ENCODE data around the gene SELENOV. TPM values are rescaled to one million over a fixed set of nuclear protein-coding genes. Genes with fewer than 3 reads are reported as not detected.
A peak's percentile ranks its signal among the peaks of the same experiment; 100 is the strongest.

The SELENOV gene
- total and polyA plus RNA-seq, 2 donors, result 0.19 TPM; not detected in 1

DNA sequence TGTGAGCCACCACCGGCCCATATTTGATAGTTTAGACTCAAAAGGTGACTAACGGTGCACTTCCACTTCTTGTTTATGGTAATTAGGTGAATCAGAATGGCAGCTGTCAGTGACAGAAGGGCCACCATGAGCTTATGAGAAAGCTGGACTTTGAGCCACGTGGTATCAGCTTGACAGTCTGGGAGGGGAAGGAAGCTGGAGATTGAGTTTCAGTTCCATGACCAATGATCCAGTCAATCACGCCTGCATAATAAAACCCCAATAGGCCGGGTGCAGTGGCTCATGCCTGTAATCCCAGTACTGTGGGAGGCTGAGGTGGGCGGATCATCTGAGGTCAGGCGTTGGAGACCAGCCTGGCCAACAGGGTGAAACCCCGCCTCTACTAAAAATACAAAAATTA is 9.6 kb downstream of the SELENOV start:
- no peak overlapping the region for H3K27ac ChIP-seq (ENCODE audit: low read depth in 1 of 2, low read length in 1 of 2)
- no peak overlapping the region for H3K4me3 ChIP-seq (ENCODE audit: low read length in 2 of 2)
- H3K4me1 ChIP-seq (ENCODE audit: control insufficient read depth in 2 of 2, insufficient read depth in 2 of 2, low read length in 2 of 2), result no peaks in the 10 kb centered on the region
- no peaks in the 10 kb centered on the region for H3K27me3 ChIP-seq (ENCODE audit: control insufficient read depth in 2 of 2, insufficient read depth in 1 of 2, low read length in 1 of 2)
- H3K36me3 ChIP-seq (ENCODE audit: control insufficient read depth in 2 of 2, insufficient read depth in 2 of 2, low read length in 1 of 2), result no peaks in the 10 kb centered on the region
- 95% methylated on average over 8 of the region's 8 CpGs for WGBS
- DNase-seq (ENCODE audit: low read depth in 6 of 9, low spot score in 9 of 9), result no peak
- H3K9me3 ChIP-seq (ENCODE audit: control insufficient read depth in 2 of 2, insufficient read depth in 1 of 2, low read length in 1 of 2), result no peaks in the 10 kb centered on the region

DNA sequence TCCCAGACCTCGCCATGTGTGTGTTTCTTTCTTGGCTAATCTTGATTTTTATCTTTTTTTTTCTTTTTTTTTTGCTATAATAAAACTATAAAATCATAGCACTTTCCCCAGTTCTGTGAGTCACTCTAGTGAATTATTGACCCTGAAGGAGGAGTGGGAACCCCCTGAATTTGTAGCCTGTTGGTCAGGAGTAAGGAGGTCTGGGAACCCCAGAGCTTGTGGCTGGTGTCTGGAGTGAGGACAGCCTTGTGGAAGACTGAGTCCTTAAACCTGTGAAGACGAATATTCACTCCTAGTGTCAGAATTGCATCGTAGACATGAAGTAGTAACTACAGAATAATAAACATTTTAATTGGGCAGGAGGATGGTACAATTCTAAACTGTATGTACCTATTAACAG is 10.3 kb downstream of the SELENOV start:
- no peak overlapping the region for H3K4me3 ChIP-seq (ENCODE audit: low read length in 2 of 2)
- H3K9me3 ChIP-seq (ENCODE audit: control insufficient read depth in 2 of 2, insufficient read depth in 1 of 2, low read length in 1 of 2), result no peaks in the 10 kb centered on the region
- H3K27ac ChIP-seq (ENCODE audit: low read depth in 1 of 2, low read length in 1 of 2), result no peak overlapping the region
- H3K27me3 ChIP-seq (ENCODE audit: control insufficient read depth in 2 of 2, insufficient read depth in 1 of 2, low read length in 1 of 2), result no peaks in the 10 kb centered on the region
- no peaks in the 10 kb centered on the region for H3K4me1 ChIP-seq (ENCODE audit: control insufficient read depth in 2 of 2, insufficient read depth in 2 of 2, low read length in 2 of 2)
- DNase-seq (ENCODE audit: low read depth in 6 of 9, low spot score in 9 of 9), result no peak
- WGBS, result 98% methylated on average over 3 of the region's 3 CpGs
- H3K36me3 ChIP-seq (ENCODE audit: control insufficient read depth in 2 of 2, insufficient read depth in 2 of 2, low read length in 1 of 2), result no peaks in the 10 kb centered on the region

DNA sequence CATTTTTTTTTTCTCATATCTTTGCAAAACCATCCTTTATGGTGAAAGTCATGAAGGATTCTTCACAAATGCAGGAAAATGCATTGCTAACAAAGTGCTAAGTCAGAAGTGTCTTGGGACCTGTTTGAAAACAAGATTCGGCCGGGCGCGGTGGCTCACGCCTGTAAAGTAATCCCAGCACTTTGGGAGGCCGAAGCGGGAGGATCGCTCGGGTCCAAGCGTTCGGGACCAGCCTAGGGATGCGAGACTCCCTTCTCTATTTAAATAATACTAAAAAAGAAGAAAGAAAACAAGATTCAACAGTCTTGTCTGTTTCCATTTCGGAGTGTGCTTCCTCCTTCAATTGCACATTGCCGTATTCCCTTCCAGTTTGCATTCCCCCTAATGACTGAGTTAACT is 16.9 kb downstream of the SELENOV start:
- 71% methylated on average over 14 of the region's 14 CpGs for WGBS
- Histone ChIP-seq H3K9me3 (ENCODE audit: control insufficient read depth in 2 of 2, insufficient read depth in 1 of 2, low read length in 1 of 2) (no peaks in the 10 kb centered on the region), H3K4me1 (ENCODE audit: control insufficient read depth in 2 of 2, insufficient read depth in 2 of 2, low read length in 2 of 2) (peaks cover 4 to 10% of the 10 kb centered on the region in 2 donors), H3K36me3 (ENCODE audit: control insufficient read depth in 2 of 2, insufficient read depth in 2 of 2, low read length in 1 of 2) (no peaks in the 10 kb centered on the region), H3K27ac (ENCODE audit: low read depth in 1 of 2, low read length in 1 of 2) (peak overlapping the region; percentile 6 to 43), H3K27me3 (ENCODE audit: control insufficient read depth in 2 of 2, insufficient read depth in 1 of 2, low read length in 1 of 2) (no peaks in the 10 kb centered on the region), H3K4me3 (ENCODE audit: low read length in 2 of 2) (peak overlapping the region; percentile 79 to 85)
- DNase-seq (ENCODE audit: low read depth in 6 of 9, low spot score in 9 of 9), result no peak

DNA sequence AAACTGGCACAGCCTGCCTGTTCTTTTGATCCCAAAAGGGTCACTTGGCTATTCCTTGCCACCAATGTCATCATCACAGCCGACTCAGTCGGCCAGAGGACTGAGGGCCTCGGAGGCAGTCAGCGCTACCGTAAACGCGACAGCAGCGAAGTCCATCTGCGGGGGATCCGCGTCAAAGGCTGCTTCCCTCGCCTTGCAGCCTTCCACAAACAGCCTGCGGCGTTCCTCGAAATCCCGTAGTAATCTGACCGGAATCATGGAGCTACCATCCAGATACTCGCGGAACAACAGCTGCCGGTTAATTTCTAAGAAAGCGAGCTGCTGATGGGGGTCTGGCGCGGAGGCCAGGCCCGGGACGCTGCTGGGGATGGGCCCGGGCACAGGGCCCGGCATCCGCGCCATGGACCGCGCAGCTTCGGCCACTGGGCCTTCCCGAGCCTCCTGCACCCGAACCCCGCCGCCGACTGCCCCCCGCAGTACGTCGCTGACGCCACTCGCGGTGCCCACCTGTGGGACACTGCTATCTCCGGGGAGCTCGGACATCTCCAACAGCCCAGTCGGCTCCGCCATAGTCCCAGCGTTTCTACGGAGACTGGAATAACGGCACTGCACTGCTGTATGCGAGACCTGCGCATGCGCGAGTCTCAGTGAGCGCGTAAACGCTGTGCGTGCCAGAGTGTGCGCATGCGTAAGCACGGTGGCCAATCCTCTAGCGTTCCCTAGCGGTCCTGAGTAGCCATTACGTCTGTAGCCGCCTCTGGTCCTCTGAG is 17.5 kb downstream of the SELENOV start, which contains the start of gene EID2B:
EID2B (minus strand) TSS at position 620 of the 770 bp plus-strand sequence; CDS start at position 570, 50 bp downstream.
- under 1% methylated on average over 65 of the region's 65 CpGs for WGBS
- Histone ChIP-seq H3K4me3 (ENCODE audit: low read length in 2 of 2) (peak within 1 kb of the TSS; percentile 79 to 85), H3K4me1 (ENCODE audit: control insufficient read depth in 2 of 2, insufficient read depth in 2 of 2, low read length in 2 of 2) (peaks cover 4 to 10% of the 10 kb centered on the region in 2 donors), H3K27ac (ENCODE audit: low read depth in 1 of 2, low read length in 1 of 2) (peak within 1 kb of the TSS; percentile 38 to 47), H3K9me3 (ENCODE audit: control insufficient read depth in 2 of 2, insufficient read depth in 1 of 2, low read length in 1 of 2) (no peaks in the 10 kb centered on the region), H3K27me3 (ENCODE audit: control insufficient read depth in 2 of 2, insufficient read depth in 1 of 2, low read length in 1 of 2) (no peaks in the 10 kb centered on the region), H3K36me3 (ENCODE audit: control insufficient read depth in 2 of 2, insufficient read depth in 2 of 2, low read length in 1 of 2) (no peaks in the 10 kb centered on the region)
- DNase-seq (ENCODE audit: low read depth in 6 of 9, low spot score in 9 of 9), result peak; percentile 85 to 99 (median 95)

DNA sequence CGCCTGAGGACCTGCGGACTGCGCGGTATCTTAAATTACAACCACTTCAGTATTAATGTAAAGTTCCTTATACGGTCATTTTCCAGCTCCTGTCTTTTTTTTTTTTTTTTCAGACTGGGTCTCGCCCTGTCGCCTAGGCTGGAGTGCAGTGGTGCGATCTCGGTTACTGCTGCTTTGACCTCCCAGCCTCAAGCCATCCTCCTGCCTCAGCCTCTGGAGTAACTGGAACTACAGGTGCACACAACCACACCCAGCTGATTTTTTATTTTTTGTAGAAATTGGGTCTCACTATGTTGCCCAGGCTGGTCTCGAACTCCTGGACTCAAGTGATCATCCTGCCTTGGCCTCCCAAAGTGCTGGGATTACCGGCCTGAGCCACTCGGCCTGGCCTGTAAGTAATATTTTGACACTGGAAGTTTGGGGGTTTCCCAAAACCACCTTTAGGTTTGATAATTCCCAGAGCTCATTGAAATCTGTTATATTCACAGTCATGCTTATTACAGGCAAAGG is 18.1 kb downstream of the SELENOV start:
- Histone ChIP-seq H3K4me3 (ENCODE audit: low read length in 2 of 2) (peak overlapping the region; percentile 79 to 85), H3K27me3 (ENCODE audit: control insufficient read depth in 2 of 2, insufficient read depth in 1 of 2, low read length in 1 of 2) (no peaks in the 10 kb centered on the region), H3K9me3 (ENCODE audit: control insufficient read depth in 2 of 2, insufficient read depth in 1 of 2, low read length in 1 of 2) (no peaks in the 10 kb centered on the region), H3K36me3 (ENCODE audit: control insufficient read depth in 2 of 2, insufficient read depth in 2 of 2, low read length in 1 of 2) (peaks cover 0 to 2% of the 10 kb centered on the region in 2 donors), H3K4me1 (ENCODE audit: control insufficient read depth in 2 of 2, insufficient read depth in 2 of 2, low read length in 2 of 2) (peaks cover 4 to 10% of the 10 kb centered on the region in 2 donors), H3K27ac (ENCODE audit: low read depth in 1 of 2, low read length in 1 of 2) (no peak overlapping the region)
- WGBS, result 31% methylated on average over 12 of the region's 12 CpGs
- no peak for DNase-seq (ENCODE audit: low read depth in 6 of 9, low spot score in 9 of 9)

DNA sequence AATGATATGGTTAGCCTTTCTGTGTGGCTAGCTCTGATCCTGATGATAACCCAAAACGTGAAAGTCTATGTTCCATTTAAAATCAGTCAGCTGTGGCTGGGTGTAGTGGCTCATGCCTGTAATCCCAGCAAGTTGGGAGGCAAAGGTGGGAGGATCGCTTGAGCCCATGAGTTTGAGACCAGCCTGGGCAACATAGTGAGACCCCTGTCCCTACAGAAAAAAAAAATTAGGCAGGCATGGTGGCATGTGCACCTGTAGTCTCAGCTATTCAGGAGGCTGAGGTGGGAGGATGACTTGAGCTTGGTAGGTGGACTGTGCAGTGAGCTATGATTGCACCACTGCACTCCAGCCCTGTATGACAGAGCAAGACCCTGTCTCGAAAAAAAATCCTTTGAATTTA is 18.9 kb downstream of the SELENOV start:
- Histone ChIP-seq H3K27me3 (ENCODE audit: control insufficient read depth in 2 of 2, insufficient read depth in 1 of 2, low read length in 1 of 2) (no peaks in the 10 kb centered on the region), H3K4me1 (ENCODE audit: control insufficient read depth in 2 of 2, insufficient read depth in 2 of 2, low read length in 2 of 2) (peaks cover 4 to 10% of the 10 kb centered on the region in 2 donors), H3K36me3 (ENCODE audit: control insufficient read depth in 2 of 2, insufficient read depth in 2 of 2, low read length in 1 of 2) (peaks cover 0 to 2% of the 10 kb centered on the region in 2 donors), H3K4me3 (ENCODE audit: low read length in 2 of 2) (no peak overlapping the region), H3K27ac (ENCODE audit: low read depth in 1 of 2, low read length in 1 of 2) (no peak overlapping the region), H3K9me3 (ENCODE audit: control insufficient read depth in 2 of 2, insufficient read depth in 1 of 2, low read length in 1 of 2) (no peaks in the 10 kb centered on the region)
- WGBS, result 92% methylated on average over 3 of the region's 3 CpGs
- no peak for DNase-seq (ENCODE audit: low read depth in 6 of 9, low spot score in 9 of 9)

DNA sequence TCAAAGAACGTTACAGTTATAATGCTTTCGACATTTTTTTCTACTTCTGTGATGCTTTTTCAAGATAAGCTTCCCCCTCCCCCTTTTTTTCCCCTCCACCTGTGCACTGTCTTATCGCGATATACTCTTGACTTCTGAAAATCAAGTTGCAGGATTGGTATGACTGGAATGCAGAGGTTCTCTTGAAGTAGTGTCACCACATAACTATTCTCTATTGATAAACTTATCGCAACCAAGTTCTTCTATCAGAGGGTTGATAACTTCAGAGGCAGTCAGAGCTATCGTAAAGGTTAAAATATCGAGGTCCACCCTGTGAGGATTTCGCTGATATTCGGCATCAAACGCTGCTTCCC is 24.2 kb downstream of the SELENOV start:
- no peaks in the 10 kb centered on the region for H3K9me3 ChIP-seq (ENCODE audit: control insufficient read depth in 2 of 2, insufficient read depth in 1 of 2, low read length in 1 of 2)
- H3K27ac ChIP-seq (ENCODE audit: low read depth in 1 of 2, low read length in 1 of 2), result peak overlapping the region in 1 of 2 donors; percentile 46
- no peaks in the 10 kb centered on the region for H3K4me1 ChIP-seq (ENCODE audit: control insufficient read depth in 2 of 2, insufficient read depth in 2 of 2, low read length in 2 of 2)
- WGBS, result 4% methylated on average over 10 of the region's 10 CpGs
- no peaks in the 10 kb centered on the region for H3K27me3 ChIP-seq (ENCODE audit: control insufficient read depth in 2 of 2, insufficient read depth in 1 of 2, low read length in 1 of 2)
- peak overlapping the region; percentile 82 to 89 for H3K4me3 ChIP-seq (ENCODE audit: low read length in 2 of 2)
- H3K36me3 ChIP-seq (ENCODE audit: control insufficient read depth in 2 of 2, insufficient read depth in 2 of 2, low read length in 1 of 2), result peaks cover 0 to 2% of the 10 kb centered on the region in 2 donors
- DNase-seq (ENCODE audit: low read depth in 6 of 9, low spot score in 9 of 9), result peak in 3 of 9 donors; percentile 22 to 60 (median 36)

DNA sequence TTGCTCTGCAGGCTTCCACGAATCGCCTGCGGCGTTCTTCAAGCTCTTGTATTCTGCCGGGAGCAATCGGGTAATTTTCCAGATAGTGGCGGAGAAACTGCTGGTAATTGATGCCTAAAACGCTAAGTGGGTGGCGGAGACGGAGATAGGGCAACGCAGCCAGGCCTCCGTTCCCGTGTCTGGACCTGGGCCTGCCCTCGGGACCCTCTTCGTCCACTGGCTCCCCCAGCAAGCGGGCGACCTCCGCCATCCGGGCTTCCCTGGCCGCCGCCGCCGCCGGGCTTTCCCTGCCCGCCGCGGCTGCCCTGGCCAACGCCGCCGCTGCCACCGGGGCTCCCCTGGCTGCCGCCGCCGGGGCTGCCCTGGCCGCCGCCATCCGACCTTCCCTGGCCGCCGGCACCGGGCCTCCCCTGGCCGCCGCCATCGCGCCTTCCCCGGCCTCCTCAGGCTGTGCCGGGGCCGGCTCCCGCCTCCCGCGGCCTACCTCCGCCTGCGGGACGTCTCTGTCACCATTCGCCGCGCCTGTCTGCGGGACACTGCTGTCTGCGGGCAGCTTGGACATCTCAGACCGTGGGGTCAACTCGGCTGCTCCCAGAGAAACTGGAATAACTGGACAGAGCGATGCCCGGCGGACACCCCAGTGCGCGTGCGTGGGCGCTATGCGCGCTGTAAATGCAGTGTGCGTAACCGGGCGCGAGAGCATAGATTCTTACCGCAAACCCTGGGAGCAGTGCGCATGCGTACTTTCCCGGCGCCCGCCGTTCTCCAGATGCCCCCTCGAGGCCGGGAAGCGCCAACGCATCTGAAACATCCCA is 24.8 kb downstream of the SELENOV start, which contains the start of gene EID2:
EID2 (minus strand) TSS at position 644 of the 815 bp plus-strand sequence; CDS start at position 562, 82 bp downstream.
- peak within 1 kb of the TSS; percentile 88 to 92 for H3K27ac ChIP-seq (ENCODE audit: low read depth in 1 of 2, low read length in 1 of 2)
- H3K36me3 ChIP-seq (ENCODE audit: control insufficient read depth in 2 of 2, insufficient read depth in 2 of 2, low read length in 1 of 2), result peaks cover 0 to 2% of the 10 kb centered on the region in 2 donors
- peak within 1 kb of the TSS; percentile 82 to 89 for H3K4me3 ChIP-seq (ENCODE audit: low read length in 2 of 2)
- no peaks in the 10 kb centered on the region for H3K4me1 ChIP-seq (ENCODE audit: control insufficient read depth in 2 of 2, insufficient read depth in 2 of 2, low read length in 2 of 2)
- WGBS, result under 1% methylated on average over 84 of the region's 84 CpGs
- DNase-seq (ENCODE audit: low read depth in 6 of 9, low spot score in 9 of 9), result peak; percentile 81 to 96 (median 91)
- H3K9me3 ChIP-seq (ENCODE audit: control insufficient read depth in 2 of 2, insufficient read depth in 1 of 2, low read length in 1 of 2), result no peaks in the 10 kb centered on the region
- no peaks in the 10 kb centered on the region for H3K27me3 ChIP-seq (ENCODE audit: control insufficient read depth in 2 of 2, insufficient read depth in 1 of 2, low read length in 1 of 2)

DNA sequence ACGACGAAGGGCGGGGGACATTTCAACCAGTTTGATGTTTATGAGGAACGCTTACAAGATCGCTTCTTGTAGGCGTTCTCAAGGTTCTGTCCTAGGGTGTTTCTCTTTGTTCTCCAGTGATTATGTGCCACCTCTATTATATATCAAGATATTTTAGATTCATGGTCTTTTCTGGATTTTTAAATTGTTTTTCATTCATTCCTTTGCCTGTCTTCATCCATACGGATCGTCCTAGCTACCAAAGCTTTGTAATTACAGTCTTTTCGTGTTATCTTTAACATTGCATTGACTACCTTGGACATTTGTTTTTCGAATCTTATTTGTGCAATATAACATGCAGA is 25.4 kb downstream of the SELENOV start:
- 20% methylated on average over 10 of the region's 10 CpGs for WGBS

More for the DNA sequence above, 25.4 kb downstream of the SELENOV start:
- Histone ChIP-seq H3K36me3 (ENCODE audit: control insufficient read depth in 2 of 2, insufficient read depth in 2 of 2, low read length in 1 of 2) (peaks cover 0 to 2% of the 10 kb centered on the region in 2 donors), H3K27ac (ENCODE audit: low read depth in 1 of 2, low read length in 1 of 2) (no peak overlapping the region), H3K27me3 (ENCODE audit: control insufficient read depth in 2 of 2, insufficient read depth in 1 of 2, low read length in 1 of 2) (no peaks in the 10 kb centered on the region), H3K4me3 (ENCODE audit: low read length in 2 of 2) (no peak overlapping the region), H3K4me1 (ENCODE audit: control insufficient read depth in 2 of 2, insufficient read depth in 2 of 2, low read length in 2 of 2) (no peaks in the 10 kb centered on the region), H3K9me3 (ENCODE audit: control insufficient read depth in 2 of 2, insufficient read depth in 1 of 2, low read length in 1 of 2) (no peaks in the 10 kb centered on the region)
- DNase-seq (ENCODE audit: low read depth in 6 of 9, low spot score in 9 of 9), result no peak

Data from thymus (tissue), 11 donors.